ENCODE data around the gene BEGAIN.

BEGAIN gene

GRCh38 chr14:100605230-100605629 is 18.0 kb upstream of the BEGAIN start:
- H3K36me3 ChIP-seq (ENCODE audit: insufficient read depth, low read length) = no peaks in the 10 kb centered on the region
- DNase-seq = no peak
- H3K4me3 ChIP-seq (ENCODE audit: low read depth in 1 of 2, low read length in 2 of 2) = no peak overlapping the region
- no peak overlapping the region for H3K27ac ChIP-seq (ENCODE audit: low read length)
- H3K27me3 ChIP-seq (ENCODE audit: insufficient read depth, low read length, poor library complexity) = no peaks in the 10 kb centered on the region
- H3K4me1 ChIP-seq (ENCODE audit: insufficient read depth, low read length) = no peaks in the 10 kb centered on the region
- H3K9ac ChIP-seq (ENCODE audit: low read depth, low read length) = no peak overlapping the region
- no peak for TF ChIP-seq EZH2 (IDR thresholded peaks at IDR 0.05; ENCODE audit: borderline replicate concordance, low read depth, low read length, severe bottlenecking)
- no peaks in the 10 kb centered on the region for H3K79me2 ChIP-seq (ENCODE audit: insufficient read depth, low read length)
- H3K9me3 ChIP-seq (ENCODE audit: insufficient read depth, low read length, severe bottlenecking) = peaks cover 13% of the 10 kb centered on the region
- H4K20me1 ChIP-seq (ENCODE audit: insufficient read depth, low read length) = no peaks in the 10 kb centered on the region
- H2AFZ ChIP-seq (ENCODE audit: low read depth, low read length) = no peak overlapping the region
- no peak overlapping the region for H3K4me2 ChIP-seq (ENCODE audit: insufficient read depth, low read length)
- ATAC-seq (ENCODE audit: insufficient read depth, low read depth) = no peak

GRCh38 chr14:100604709-100605108 is 17.5 kb upstream of the BEGAIN start:
- H4K20me1 ChIP-seq (ENCODE audit: insufficient read depth, low read length) = no peaks in the 10 kb centered on the region
- H3K27ac ChIP-seq (ENCODE audit: low read length) = no peak overlapping the region
- TF ChIP-seq EZH2 (IDR thresholded peaks at IDR 0.05; ENCODE audit: borderline replicate concordance, low read depth, low read length, severe bottlenecking) (no peak), CTCF (IDR thresholded peaks at IDR 0.05; ENCODE audit: borderline replicate concordance, extremely low read depth, low read length, poor library complexity, severe bottlenecking) (no peak)
- no peaks in the 10 kb centered on the region for H3K27me3 ChIP-seq (ENCODE audit: insufficient read depth, low read length, poor library complexity)
- no peak overlapping the region for H2AFZ ChIP-seq (ENCODE audit: low read depth, low read length)
- H3K36me3 ChIP-seq (ENCODE audit: insufficient read depth, low read length) = no peaks in the 10 kb centered on the region
- no peak overlapping the region for H3K4me2 ChIP-seq (ENCODE audit: insufficient read depth, low read length)
- peaks cover 13% of the 10 kb centered on the region for H3K9me3 ChIP-seq (ENCODE audit: insufficient read depth, low read length, severe bottlenecking)
- H3K4me3 ChIP-seq (ENCODE audit: low read depth in 1 of 2, low read length in 2 of 2) = no peak overlapping the region
- no peak for DNase-seq
- ATAC-seq (ENCODE audit: insufficient read depth, low read depth) = no peak
- H3K9ac ChIP-seq (ENCODE audit: low read depth, low read length) = no peak overlapping the region
- no peaks in the 10 kb centered on the region for H3K4me1 ChIP-seq (ENCODE audit: insufficient read depth, low read length)
- H3K79me2 ChIP-seq (ENCODE audit: insufficient read depth, low read length) = no peaks in the 10 kb centered on the region

- no peak for TF ChIP-seq EZH2 (IDR thresholded peaks at IDR 0.05; ENCODE audit: borderline replicate concordance, low read depth, low read length, severe bottlenecking)
- TF ChIP-seq CTCF (IDR thresholded peaks at IDR 0.05; ENCODE audit: borderline replicate concordance, extremely low read depth, low read length, poor library complexity, severe bottlenecking) = no peak
- Histone ChIP-seq H3K9me3 (ENCODE audit: insufficient read depth, low read length, severe bottlenecking) (peaks cover 13% of the 10 kb centered on the region), H3K79me2 (ENCODE audit: insufficient read depth, low read length) (no peaks in the 10 kb centered on the region), H3K4me1 (ENCODE audit: insufficient read depth, low read length) (no peaks in the 10 kb centered on the region), H3K27ac (ENCODE audit: low read length) (no peak overlapping the region), H2AFZ (ENCODE audit: low read depth, low read length) (no peak overlapping the region), H3K36me3 (ENCODE audit: insufficient read depth, low read length) (no peaks in the 10 kb centered on the region), H4K20me1 (ENCODE audit: insufficient read depth, low read length) (no peaks in the 10 kb centered on the region), H3K27me3 (ENCODE audit: insufficient read depth, low read length, poor library complexity) (no peaks in the 10 kb centered on the region), H3K9ac (ENCODE audit: low read depth, low read length) (no peak overlapping the region), H3K4me3 (ENCODE audit: low read depth in 1 of 2, low read length in 2 of 2) (no peak overlapping the region), H3K4me2 (ENCODE audit: insufficient read depth, low read length) (no peak overlapping the region)
- ATAC-seq (ENCODE audit: insufficient read depth, low read depth) (no peak), DNase-seq (no peak)
These were observed 16.9 kb upstream of the BEGAIN start for GRCh38 chr14:100604121-100604501.

- DNase-seq = no peak
- Histone ChIP-seq H3K4me1 (ENCODE audit: insufficient read depth, low read length) (no peaks in the 10 kb centered on the region), H3K27me3 (ENCODE audit: insufficient read depth, low read length, poor library complexity) (no peaks in the 10 kb centered on the region)
These were observed 16.3 kb upstream of the BEGAIN start for GRCh38 chr14:100603341-100604120.

More at GRCh38 chr14:100603341-100604120, 16.3 kb upstream of the BEGAIN start:
- H3K4me3 ChIP-seq (ENCODE audit: low read depth in 1 of 2, low read length in 2 of 2) = no peak overlapping the region
- no peak overlapping the region for H3K9ac ChIP-seq (ENCODE audit: low read depth, low read length)
- TF ChIP-seq CTCF (IDR thresholded peaks at IDR 0.05; ENCODE audit: borderline replicate concordance, extremely low read depth, low read length, poor library complexity, severe bottlenecking) (no peak), EZH2 (IDR thresholded peaks at IDR 0.05; ENCODE audit: borderline replicate concordance, low read depth, low read length, severe bottlenecking) (no peak)
- H3K4me2 ChIP-seq (ENCODE audit: insufficient read depth, low read length) = no peak overlapping the region
- H3K36me3 ChIP-seq (ENCODE audit: insufficient read depth, low read length) = no peaks in the 10 kb centered on the region
- H4K20me1 ChIP-seq (ENCODE audit: insufficient read depth, low read length) = no peaks in the 10 kb centered on the region
- ATAC-seq (ENCODE audit: insufficient read depth, low read depth) = no peak
- peaks cover 13% of the 10 kb centered on the region for H3K9me3 ChIP-seq (ENCODE audit: insufficient read depth, low read length, severe bottlenecking)
- no peak overlapping the region for H2AFZ ChIP-seq (ENCODE audit: low read depth, low read length)
- no peak overlapping the region for H3K27ac ChIP-seq (ENCODE audit: low read length)
- no peaks in the 10 kb centered on the region for H3K79me2 ChIP-seq (ENCODE audit: insufficient read depth, low read length)

All from DND-41 (cell line).